ENCODE data around the gene RRAGD.

DNA sequence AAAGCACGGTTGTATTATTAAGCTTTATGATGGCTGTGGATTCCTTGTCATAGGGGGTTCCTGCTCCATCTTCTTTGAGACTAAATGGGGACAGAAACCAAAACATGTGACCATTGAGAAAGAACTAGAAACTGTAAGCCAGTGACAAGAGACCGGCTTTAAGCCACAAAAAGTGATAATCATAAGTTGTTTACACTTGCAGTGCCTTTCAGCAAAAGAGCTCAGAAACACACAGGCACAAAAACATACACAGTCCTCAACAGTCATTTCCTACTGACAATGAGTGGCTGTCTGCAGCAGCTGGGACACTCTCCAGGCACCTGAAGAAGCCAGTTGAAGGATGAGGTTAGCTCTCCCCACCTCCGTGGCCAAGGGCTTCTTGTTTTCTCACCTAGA is 39.6 kb downstream of the RRAGD start:
- TF ChIP-seq TAF1 (conservative IDR thresholded peaks at IDR 0.05), result no peak
- TF ChIP-seq, protein P1, sequence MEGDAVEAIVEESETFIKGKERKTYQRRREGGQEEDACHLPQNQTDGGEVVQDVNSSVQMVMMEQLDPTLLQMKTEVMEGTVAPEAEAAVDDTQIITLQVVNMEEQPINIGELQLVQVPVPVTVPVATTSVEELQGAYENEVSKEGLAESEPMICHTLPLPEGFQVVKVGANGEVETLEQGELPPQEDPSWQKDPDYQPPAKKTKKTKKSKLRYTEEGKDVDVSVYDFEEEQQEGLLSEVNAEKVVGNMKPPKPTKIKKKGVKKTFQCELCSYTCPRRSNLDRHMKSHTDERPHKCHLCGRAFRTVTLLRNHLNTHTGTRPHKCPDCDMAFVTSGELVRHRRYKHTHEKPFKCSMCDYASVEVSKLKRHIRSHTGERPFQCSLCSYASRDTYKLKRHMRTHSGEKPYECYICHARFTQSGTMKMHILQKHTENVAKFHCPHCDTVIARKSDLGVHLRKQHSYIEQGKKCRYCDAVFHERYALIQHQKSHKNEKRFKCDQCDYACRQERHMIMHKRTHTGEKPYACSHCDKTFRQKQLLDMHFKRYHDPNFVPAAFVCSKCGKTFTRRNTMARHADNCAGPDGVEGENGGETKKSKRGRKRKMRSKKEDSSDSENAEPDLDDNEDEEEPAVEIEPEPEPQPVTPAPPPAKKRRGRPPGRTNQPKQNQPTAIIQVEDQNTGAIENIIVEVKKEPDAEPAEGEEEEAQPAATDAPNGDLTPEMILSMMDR (IDR thresholded peaks at IDR 0.05; ENCODE audit: low read depth, low read length, missing input control), result no peak
- TF ChIP-seq, protein P2, sequence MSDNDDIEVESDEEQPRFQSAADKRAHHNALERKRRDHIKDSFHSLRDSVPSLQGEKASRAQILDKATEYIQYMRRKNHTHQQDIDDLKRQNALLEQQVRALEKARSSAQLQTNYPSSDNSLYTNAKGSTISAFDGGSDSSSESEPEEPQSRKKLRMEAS (IDR thresholded peaks at IDR 0.05), result no peak
- TF ChIP-seq, protein P3, sequence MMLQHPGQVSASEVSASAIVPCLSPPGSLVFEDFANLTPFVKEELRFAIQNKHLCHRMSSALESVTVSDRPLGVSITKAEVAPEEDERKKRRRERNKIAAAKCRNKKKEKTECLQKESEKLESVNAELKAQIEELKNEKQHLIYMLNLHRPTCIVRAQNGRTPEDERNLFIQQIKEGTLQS (IDR thresholded peaks at IDR 0.05), result no peak
- TF ChIP-seq YY1 (IDR thresholded peaks at IDR 0.05), result no peak
- no peak for TF ChIP-seq RAD21 (IDR thresholded peaks at IDR 0.05)
- TF ChIP-seq EGR1 (IDR thresholded peaks at IDR 0.05; ENCODE audit: low read depth in 2 of 2), result no peak

Measured in liver (tissue), 3 donors.